Activated CD4-positive, alpha-beta T cell treated with anti-CD3 and anti-CD28 coated beads for 1 hour (primary cell): ENCODE data around the gene OR11H6.

Source experiments
- DNase-seq: peaks from one replicate; pipeline ENCODE4 v3.0.0-alpha.2; 2020

Gene OR11H6

DNA sequence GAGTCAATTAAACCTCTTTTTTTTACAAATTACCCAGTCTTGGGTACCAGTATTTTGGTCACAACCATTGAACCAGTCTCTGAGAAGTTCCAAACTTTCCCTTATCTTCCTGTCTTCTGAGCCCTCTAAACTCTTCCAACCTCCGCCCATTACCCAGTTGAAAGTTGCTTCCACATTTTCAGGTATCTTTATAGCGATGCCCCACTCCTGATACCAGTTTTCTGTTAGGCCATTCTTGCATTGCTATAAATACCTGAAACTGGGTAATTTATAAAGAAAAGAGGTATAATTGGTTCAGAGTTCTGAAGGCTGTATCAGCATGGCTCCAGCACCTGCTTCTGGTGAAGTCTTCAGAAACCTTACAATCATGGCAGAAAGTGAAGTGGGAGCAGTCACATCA lies 50.6 kb downstream of the OR11H6 start:
- DNase-seq = no peak
